OCI-M1 (cell line): ENCODE results near the gene PTPRA.

Experiments
- DNase-seq: peaks from one replicate; lab custom pipeline; 2025; lab: John Stamatoyannopoulos, UW

PTPRA gene

GRCh38 chr20:2858591-2858990 is 14.7 kb upstream of the PTPRA start:
- DNase-seq, result no peak

- DNase-seq, result no peak
Measured at GRCh38 chr20:2859330-2860121, 13.8 kb upstream of the PTPRA start.

- no peak for DNase-seq
Measured at GRCh38 chr20:2864626-2865025, 8.7 kb upstream of the PTPRA start.

- DNase-seq, result no peak
Measured at GRCh38 chr20:2865101-2865500, 8.2 kb upstream of the PTPRA start.

- no peak for DNase-seq
Measured at GRCh38 chr20:2865630-2866029, 7.7 kb upstream of the PTPRA start.

- no peak for DNase-seq
Measured at GRCh38 chr20:2866236-2866635, 7.0 kb upstream of the PTPRA start.

- DNase-seq, result no peak
Measured at GRCh38 chr20:2867081-2867864, 6.0 kb upstream of the PTPRA start.

- no peak for DNase-seq
Measured at GRCh38 chr20:2869381-2869780, 3.9 kb upstream of the PTPRA start.

- peak; percentile 42 for DNase-seq
Measured at GRCh38 chr20:2871111-2871465, 2.2 kb upstream of the PTPRA start.

- peak; percentile 42 for DNase-seq
Measured at GRCh38 chr20:2871661-2872458, 1.4 kb upstream of the PTPRA start.

GRCh38 chr20:2872459-2873009 is 747 bp upstream of the PTPRA start:
- peak; percentile 88 for DNase-seq

GRCh38 chr20:2873747-2874041 is 413 bp downstream of the PTPRA start:
- DNase-seq, result no peak

GRCh38 chr20:2874456-2874855 is 1.2 kb downstream of the PTPRA start:
- DNase-seq, result peak; percentile 53

- no peak for DNase-seq
Measured at GRCh38 chr20:2875690-2876203, 2.5 kb downstream of the PTPRA start.

- DNase-seq, result no peak
Measured at GRCh38 chr20:2878515-2878914, 5.2 kb downstream of the PTPRA start.

GRCh38 chr20:2879146-2879545 is 5.9 kb downstream of the PTPRA start:
- no peak for DNase-seq

- no peak for DNase-seq
Measured at GRCh38 chr20:2880650-2881049, 7.4 kb downstream of the PTPRA start.

GRCh38 chr20:2883726-2884637 is 10.7 kb downstream of the PTPRA start:
- no peak for DNase-seq

- no peak for DNase-seq
Measured at GRCh38 chr20:2887715-2888114, 14.4 kb downstream of the PTPRA start.

GRCh38 chr20:2888224-2888955 is 15.1 kb downstream of the PTPRA start:
- no peak for DNase-seq

- DNase-seq, result no peak
Measured at GRCh38 chr20:2889209-2889608, 15.9 kb downstream of the PTPRA start.
